ENCODE measurements around the gene TMEM120B. TPM values are rescaled to one million over a fixed set of nuclear protein-coding genes. Genes with fewer than 3 reads are reported as not detected.
A peak's percentile ranks its signal among the peaks of the same experiment; 100 is the strongest.
"Not testable (repeated sequence)": the region's sequence is repeated elsewhere in the genome, so short reads cannot be mapped to it uniquely, and the experiment has no call there.

TMEM120B gene
- total and polyA plus RNA-seq, 4 donors, result 1.5 to 12.0 (median 9.1) TPM

DNA sequence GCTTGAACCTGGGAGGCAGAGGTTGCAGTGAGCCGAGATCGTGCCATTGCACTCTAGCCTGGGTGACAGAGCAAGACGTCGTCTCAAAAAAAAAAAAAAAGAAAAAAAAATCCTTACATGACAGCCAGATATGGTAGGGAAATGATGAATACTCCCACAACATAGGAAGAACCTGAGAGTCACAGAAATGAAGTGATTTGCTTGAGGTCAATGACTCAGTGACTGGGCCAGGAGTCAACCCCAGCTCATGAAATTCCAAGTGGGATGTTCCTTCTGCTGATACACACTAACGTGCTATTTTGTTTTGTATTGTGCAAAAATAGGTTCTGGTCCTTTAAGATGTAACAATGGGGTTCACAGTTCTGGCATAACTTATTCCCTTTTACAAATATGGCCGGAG is 71.9 kb downstream of the TMEM120B start:
- H3K36me3 ChIP-seq (ENCODE audit: control insufficient read depth in 1 of 2, insufficient read depth in 2 of 2, low read length in 1 of 2), result no peaks in the 10 kb centered on the region
- H3K4me1 ChIP-seq (ENCODE audit: control insufficient read depth in 1 of 2, insufficient read depth in 2 of 2, low read length in 2 of 2), result no peaks in the 10 kb centered on the region
- no peaks in the 10 kb centered on the region for H3K27me3 ChIP-seq (ENCODE audit: control insufficient read depth in 1 of 2, insufficient read depth in 2 of 2, low read length in 1 of 2)
- H3K27ac ChIP-seq (ENCODE audit: low read depth in 1 of 2, low read length in 2 of 2), result no peak overlapping the region
- H3K4me3 ChIP-seq (ENCODE audit: low read length in 2 of 2), result no peak overlapping the region
- DNase-seq (no peak), ATAC-seq (ENCODE audit: low FRiP score) (no peak)
- WGBS, 2 donors, result 41 to 49% methylated on average over 6 of the region's 6 CpGs
- intact Hi-C loops (cut with DNase I), result no loop called here
- H3K9me3 ChIP-seq (ENCODE audit: control insufficient read depth, low read length), result no peaks in the 10 kb centered on the region

GRCh38 chr12:121786440-121786825 is 73.9 kb downstream of the TMEM120B start:
- intact Hi-C loops (cut with DNase I), result no loop called here
- DNase-seq (no peak), ATAC-seq (ENCODE audit: low FRiP score) (no peak)
- H3K4me1 ChIP-seq (ENCODE audit: control insufficient read depth in 1 of 2, insufficient read depth in 2 of 2, low read length in 2 of 2), result no peaks in the 10 kb centered on the region
- 85 to 91% methylated on average over 6 of the region's 6 CpGs for WGBS, 2 donors
- H3K27ac ChIP-seq (ENCODE audit: low read depth in 1 of 2, low read length in 2 of 2), result no peak overlapping the region
- H3K27me3 ChIP-seq (ENCODE audit: control insufficient read depth in 1 of 2, insufficient read depth in 2 of 2, low read length in 1 of 2), result no peaks in the 10 kb centered on the region
- H3K4me3 ChIP-seq (ENCODE audit: low read length in 2 of 2), result no peak overlapping the region
- no peaks in the 10 kb centered on the region for H3K9me3 ChIP-seq (ENCODE audit: control insufficient read depth, low read length)
- no peaks in the 10 kb centered on the region for H3K36me3 ChIP-seq (ENCODE audit: control insufficient read depth in 1 of 2, insufficient read depth in 2 of 2, low read length in 1 of 2)

GRCh38 chr12:121787063-121788025 is 74.8 kb downstream of the TMEM120B start:
- no peak overlapping the region for H3K4me3 ChIP-seq (ENCODE audit: low read length in 2 of 2)
- intact Hi-C loops (cut with DNase I), result no loop called here
- no peaks in the 10 kb centered on the region for H3K27me3 ChIP-seq (ENCODE audit: control insufficient read depth in 1 of 2, insufficient read depth in 2 of 2, low read length in 1 of 2)
- no peaks in the 10 kb centered on the region for H3K9me3 ChIP-seq (ENCODE audit: control insufficient read depth, low read length)
- H3K27ac ChIP-seq (ENCODE audit: low read depth in 1 of 2, low read length in 2 of 2), result no peak overlapping the region
- DNase-seq (no peak), ATAC-seq (ENCODE audit: low FRiP score) (no peak)
- H3K36me3 ChIP-seq (ENCODE audit: control insufficient read depth in 1 of 2, insufficient read depth in 2 of 2, low read length in 1 of 2), result no peaks in the 10 kb centered on the region
- WGBS, 2 donors, result 91% methylated on average over 17 of the region's 17 CpGs
- no peaks in the 10 kb centered on the region for H3K4me1 ChIP-seq (ENCODE audit: control insufficient read depth in 1 of 2, insufficient read depth in 2 of 2, low read length in 2 of 2)

GRCh38 chr12:121788176-121788818 is 75.7 kb downstream of the TMEM120B start:
- Histone ChIP-seq H3K36me3 (ENCODE audit: control insufficient read depth in 1 of 2, insufficient read depth in 2 of 2, low read length in 1 of 2) (no peaks in the 10 kb centered on the region), H3K27ac (ENCODE audit: low read depth in 1 of 2, low read length in 2 of 2) (no peak overlapping the region), H3K27me3 (ENCODE audit: control insufficient read depth in 1 of 2, insufficient read depth in 2 of 2, low read length in 1 of 2) (no peaks in the 10 kb centered on the region), H3K4me3 (ENCODE audit: low read length in 2 of 2) (no peak overlapping the region), H3K4me1 (ENCODE audit: control insufficient read depth in 1 of 2, insufficient read depth in 2 of 2, low read length in 2 of 2) (no peaks in the 10 kb centered on the region), H3K9me3 (ENCODE audit: control insufficient read depth, low read length) (no peaks in the 10 kb centered on the region)
- intact Hi-C loops (cut with DNase I), result no loop called here
- WGBS, 2 donors, result 83 to 85% methylated on average over 7 of the region's 7 CpGs
- no peak for ATAC-seq (ENCODE audit: low FRiP score)
- no peak for DNase-seq

DNA sequence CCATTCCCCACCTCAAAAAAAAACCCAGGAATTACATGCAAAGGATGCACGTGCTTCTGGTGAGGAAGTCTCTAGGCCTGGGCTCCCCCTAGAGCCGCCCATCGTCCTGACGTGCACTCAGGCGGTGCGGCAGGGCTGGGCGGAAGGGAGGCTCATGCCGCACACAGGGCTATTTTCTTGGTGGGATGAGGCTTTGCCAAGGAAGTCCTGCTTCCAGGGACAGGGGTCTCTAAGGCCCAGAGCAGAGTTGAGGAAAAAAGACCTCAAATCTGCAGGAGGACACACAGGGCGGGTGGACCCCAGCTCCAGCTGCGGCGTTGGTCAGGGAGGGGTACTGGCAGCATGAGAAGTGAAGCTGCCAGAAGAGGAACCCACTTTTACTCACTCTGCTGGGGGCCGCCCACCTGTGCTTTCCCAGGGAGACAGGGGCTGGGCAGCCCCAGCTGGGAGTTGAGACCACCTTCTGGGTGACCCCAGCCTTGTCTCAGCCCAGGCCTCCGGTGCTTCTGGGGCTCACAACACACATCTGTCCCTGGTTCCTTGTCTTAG is 76.8 kb downstream of the TMEM120B start:
- intact Hi-C loops (cut with DNase I), result no loop called here
- H3K9me3 ChIP-seq (ENCODE audit: control insufficient read depth, low read length), result no peaks in the 10 kb centered on the region
- DNase-seq (peak in 1 of 2 donors; percentile 67), ATAC-seq (ENCODE audit: low FRiP score) (no peak)
- 79 to 88% methylated on average over 12 to 13 of the region's 13 CpGs for WGBS, 2 donors
- H3K4me3 ChIP-seq (ENCODE audit: low read length in 2 of 2), result no peak overlapping the region
- H3K27me3 ChIP-seq (ENCODE audit: control insufficient read depth in 1 of 2, insufficient read depth in 2 of 2, low read length in 1 of 2), result no peaks in the 10 kb centered on the region
- H3K4me1 ChIP-seq (ENCODE audit: control insufficient read depth in 1 of 2, insufficient read depth in 2 of 2, low read length in 2 of 2), result no peaks in the 10 kb centered on the region
- no peak overlapping the region for H3K27ac ChIP-seq (ENCODE audit: low read depth in 1 of 2, low read length in 2 of 2)
- H3K36me3 ChIP-seq (ENCODE audit: control insufficient read depth in 1 of 2, insufficient read depth in 2 of 2, low read length in 1 of 2), result no peaks in the 10 kb centered on the region

- no peaks in the 10 kb centered on the region for H3K27me3 ChIP-seq (ENCODE audit: control insufficient read depth in 1 of 2, insufficient read depth in 2 of 2, low read length in 1 of 2)
- H3K4me3 ChIP-seq (ENCODE audit: low read length in 2 of 2), result no peak overlapping the region
- DNase-seq, result peak in 1 of 2 donors; percentile 88
- no peaks in the 10 kb centered on the region for H3K4me1 ChIP-seq (ENCODE audit: control insufficient read depth in 1 of 2, insufficient read depth in 2 of 2, low read length in 2 of 2)
- H3K36me3 ChIP-seq (ENCODE audit: control insufficient read depth in 1 of 2, insufficient read depth in 2 of 2, low read length in 1 of 2), result no peaks in the 10 kb centered on the region
- intact Hi-C loops (cut with DNase I), result no loop called here
- ATAC-seq (ENCODE audit: low FRiP score), result no peak
- no peaks in the 10 kb centered on the region for H3K9me3 ChIP-seq (ENCODE audit: control insufficient read depth, low read length)
- whole genome bisulfite sequencing, 2 donors, result 74% methylated on average over 26 to 28 of the region's 28 CpGs
- H3K27ac ChIP-seq (ENCODE audit: low read depth in 1 of 2, low read length in 2 of 2), result no peak overlapping the region
Observed at GRCh38 chr12:121789800-121790728, 77.5 kb downstream of the TMEM120B start.

DNA sequence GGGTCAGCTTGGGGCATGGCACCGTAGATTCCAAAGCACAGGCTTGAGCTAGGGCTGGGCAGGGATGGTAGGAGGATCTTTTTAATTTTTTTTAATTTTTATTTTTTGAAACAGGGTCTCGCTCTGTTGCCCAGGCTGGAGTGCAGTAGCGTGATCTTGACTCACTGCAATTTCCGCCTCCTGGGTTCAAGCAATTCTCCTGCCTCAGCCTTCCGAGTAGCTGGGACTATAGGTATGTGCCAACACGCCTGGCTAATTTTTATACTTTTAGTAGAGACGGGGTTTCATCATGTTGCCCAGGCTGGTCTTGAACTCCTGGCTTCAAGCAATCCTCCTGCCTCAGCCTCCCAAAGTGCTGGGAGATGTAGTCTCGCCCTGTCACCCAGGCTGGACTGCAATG is 78.2 kb downstream of the TMEM120B start:
- 94 to 96% methylated on average over 8 of the region's 8 CpGs for WGBS, 2 donors
- intact Hi-C loops (cut with DNase I); H3K36me3 ChIP-seq (ENCODE audit: control insufficient read depth in 1 of 2, insufficient read depth in 2 of 2, low read length in 1 of 2); H3K27ac ChIP-seq (ENCODE audit: low read depth in 1 of 2, low read length in 2 of 2); H3K4me3 ChIP-seq (ENCODE audit: low read length in 2 of 2); DNase-seq; ATAC-seq (ENCODE audit: low FRiP score); H3K4me1 ChIP-seq (ENCODE audit: control insufficient read depth in 1 of 2, insufficient read depth in 2 of 2, low read length in 2 of 2); H3K27me3 ChIP-seq (ENCODE audit: control insufficient read depth in 1 of 2, insufficient read depth in 2 of 2, low read length in 1 of 2); H3K9me3 ChIP-seq (ENCODE audit: control insufficient read depth, low read length): not testable (repeated sequence)

Measured in aorta (tissue), 5 donors.